NCI-H146 treated with DMSO at 0.1 percent for 48 hours (cell line): Measurements from ENCODE around the gene ADNP.

Source experiments
- DNase-seq: peaks from one replicate; lab custom pipeline; 2025; ENCODE audit not compliant: unreplicated experiment; lab: John Stamatoyannopoulos, UW

ADNP gene

DNA sequence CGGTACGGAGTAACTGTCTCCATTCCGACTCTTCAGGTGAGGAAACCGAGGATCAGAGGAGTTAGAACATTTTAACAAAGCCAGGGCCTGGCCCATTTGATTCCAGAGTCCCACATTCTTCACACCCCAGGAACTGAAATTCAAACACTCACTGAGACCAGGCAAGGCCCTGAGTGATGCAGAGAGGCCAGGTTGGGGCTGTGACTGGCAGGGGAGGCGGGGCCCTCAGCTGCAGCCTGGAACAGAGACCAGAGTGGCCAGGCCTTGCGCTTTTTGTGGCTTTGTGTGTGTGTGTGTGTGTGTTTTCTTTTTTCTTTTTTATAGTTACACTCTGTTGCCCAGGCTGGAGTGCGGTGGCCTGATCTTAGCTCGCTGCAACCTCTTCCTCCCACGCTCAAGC lies 79.2 kb downstream of the ADNP start:
- DNase-seq: no peak

DNA sequence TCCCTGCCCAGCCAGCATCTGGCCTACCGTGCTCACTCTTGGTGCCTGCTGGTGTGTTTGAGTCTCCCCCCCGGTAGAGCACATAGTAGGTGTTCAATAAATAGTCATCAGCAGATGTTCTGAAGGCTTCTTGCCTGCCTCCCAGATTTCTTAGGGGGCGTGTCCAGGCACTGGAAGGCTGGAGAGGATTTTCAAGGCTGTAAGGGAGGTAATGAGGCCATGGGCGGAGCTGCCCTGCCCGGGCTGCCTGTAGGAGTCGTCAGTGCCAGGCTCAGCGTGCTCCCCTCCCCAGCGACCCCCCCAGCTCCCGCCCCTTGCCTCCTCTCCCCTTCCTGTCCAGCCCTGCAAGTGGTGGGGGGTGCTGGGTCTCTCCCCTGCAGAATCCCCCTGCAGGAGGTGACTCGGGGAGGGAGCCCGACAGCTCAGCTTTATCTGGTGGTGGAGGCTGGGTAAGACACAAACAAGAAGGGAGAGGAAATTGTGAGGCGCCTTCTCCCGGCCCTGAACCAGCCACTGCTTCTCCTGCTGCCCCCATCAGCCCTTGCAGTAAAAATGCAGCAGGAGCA lies 80.4 kb downstream of the ADNP start:
- no peak for DNase-seq

DNA sequence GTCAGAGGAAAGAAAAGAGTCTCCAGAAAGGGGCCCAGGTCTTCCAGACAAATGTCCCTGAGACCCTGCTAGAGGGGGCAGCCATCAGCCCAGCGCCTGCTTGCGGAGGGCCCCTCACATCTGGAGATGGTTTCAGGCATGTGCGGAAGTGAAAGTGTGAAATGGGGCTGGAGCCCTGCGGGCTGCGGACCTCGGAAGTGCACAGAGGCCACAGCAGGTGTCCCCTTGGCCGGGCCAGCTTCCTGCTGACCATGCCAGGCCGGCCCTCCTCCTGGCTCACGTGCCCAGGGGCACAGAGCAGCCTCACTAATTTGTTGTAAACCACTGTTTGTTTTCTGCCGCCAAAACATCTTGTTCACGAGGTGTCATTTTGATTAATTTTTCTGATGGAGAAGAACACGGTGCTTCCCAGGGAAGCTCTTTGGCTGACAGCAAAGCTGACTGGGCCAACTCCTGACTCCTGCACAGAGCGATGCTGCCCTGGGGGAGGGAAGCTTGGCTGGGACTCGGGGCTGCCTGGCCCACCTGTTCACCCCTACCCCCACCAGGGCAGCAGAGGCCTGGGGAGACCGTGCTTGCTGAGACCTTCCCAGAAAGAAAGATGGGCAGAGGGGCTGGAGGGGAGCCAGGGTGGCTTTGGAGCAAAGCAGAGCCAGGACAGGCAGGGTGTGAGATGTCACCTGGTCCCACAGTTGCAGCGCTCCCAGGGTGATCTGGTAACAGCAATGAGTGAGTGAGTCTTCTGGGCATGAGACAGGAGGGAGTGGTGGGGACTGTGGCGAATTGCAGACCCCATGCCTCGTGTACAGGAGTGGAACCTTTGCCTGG lies 82.2 kb downstream of the ADNP start:
- DNase-seq: no peak

DNA sequence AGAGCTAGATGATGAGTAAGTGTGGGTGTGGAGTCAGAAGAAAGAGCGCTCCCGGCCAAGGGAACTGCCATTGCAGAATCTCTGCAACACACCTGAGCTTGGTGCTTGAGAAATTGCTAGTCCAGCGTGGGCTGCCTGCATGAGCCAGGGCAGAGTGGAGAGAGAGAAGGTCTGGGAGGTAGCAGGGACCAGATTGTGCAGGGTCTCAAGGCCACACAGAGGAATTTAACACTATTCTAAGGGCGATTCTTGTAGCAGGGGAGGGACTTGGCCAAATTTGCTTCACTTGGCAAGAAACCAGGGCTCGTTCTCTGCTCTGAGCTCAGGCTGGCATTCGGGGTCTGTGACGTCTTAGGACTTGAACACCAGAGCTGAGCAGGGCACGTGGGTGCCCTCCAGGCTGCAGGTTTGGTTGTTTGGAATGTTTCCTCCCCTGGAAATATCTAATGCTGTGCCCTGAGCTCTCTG lies 82.9 kb downstream of the ADNP start:
- no peak for DNase-seq

DNA sequence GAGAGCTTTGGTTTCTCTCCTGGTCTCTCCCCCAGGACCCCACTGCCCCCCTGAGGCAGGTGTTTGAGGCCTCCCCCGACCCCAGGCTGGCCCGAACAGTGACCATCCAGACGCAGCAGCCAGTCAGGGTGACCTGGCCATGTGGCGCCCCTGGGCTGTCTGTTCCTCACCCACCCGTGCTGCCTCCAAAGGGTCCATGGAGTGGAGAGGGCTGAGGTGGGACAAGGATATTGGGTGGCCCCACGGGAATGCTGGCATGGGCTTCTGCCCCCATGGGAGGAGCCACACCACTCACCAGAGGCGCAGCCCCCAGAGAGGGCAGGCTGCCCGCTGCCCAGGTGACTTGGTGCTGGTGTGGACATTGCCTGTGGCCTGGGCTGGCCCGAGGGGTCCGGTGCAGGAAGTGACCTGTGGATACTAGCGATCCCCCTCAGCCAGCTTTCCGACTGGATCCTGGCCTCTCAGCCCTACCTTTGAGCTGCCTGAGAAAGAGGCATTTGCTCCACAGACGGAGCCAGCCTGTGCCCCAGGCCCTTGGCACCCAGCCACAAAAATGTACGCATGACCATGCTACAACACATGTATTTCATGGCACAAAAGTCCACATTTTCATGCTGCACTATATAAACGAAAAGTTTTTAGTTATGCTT lies 85.5 kb downstream of the ADNP start:
- DNase-seq: no peak

DNA sequence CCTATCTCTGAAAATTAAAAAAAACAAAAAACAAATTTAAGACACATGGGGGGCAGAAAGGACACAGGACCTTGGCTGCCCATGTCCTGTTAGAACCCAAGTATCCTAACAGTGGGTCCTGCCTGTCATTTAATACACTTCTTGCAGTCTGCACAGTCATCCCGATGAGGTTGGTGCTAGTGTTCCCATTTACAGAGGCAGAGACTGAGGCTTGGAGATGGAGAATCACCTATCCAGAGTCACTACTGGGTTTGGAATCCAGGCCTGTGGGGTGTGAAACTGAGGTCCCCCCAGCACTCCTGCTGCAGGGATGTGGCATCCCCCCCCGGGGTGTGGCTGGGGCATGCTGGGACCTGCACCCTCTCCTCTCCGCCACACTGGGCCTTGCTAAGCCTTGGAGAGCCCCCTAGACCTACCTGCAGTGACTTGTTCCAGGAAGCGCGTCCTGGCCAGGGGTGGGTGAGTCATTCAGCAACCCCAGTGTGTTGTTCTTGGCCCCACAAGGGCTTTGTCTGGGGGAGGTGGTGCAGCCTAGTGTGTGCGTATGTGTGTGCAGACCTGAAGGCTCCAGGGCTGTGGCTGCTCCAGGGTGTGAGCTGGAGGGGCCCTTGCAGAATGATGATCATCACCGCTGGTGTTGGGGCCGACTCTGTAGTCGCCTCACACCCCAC lies 86.7 kb downstream of the ADNP start:
- no peak for DNase-seq

DNA sequence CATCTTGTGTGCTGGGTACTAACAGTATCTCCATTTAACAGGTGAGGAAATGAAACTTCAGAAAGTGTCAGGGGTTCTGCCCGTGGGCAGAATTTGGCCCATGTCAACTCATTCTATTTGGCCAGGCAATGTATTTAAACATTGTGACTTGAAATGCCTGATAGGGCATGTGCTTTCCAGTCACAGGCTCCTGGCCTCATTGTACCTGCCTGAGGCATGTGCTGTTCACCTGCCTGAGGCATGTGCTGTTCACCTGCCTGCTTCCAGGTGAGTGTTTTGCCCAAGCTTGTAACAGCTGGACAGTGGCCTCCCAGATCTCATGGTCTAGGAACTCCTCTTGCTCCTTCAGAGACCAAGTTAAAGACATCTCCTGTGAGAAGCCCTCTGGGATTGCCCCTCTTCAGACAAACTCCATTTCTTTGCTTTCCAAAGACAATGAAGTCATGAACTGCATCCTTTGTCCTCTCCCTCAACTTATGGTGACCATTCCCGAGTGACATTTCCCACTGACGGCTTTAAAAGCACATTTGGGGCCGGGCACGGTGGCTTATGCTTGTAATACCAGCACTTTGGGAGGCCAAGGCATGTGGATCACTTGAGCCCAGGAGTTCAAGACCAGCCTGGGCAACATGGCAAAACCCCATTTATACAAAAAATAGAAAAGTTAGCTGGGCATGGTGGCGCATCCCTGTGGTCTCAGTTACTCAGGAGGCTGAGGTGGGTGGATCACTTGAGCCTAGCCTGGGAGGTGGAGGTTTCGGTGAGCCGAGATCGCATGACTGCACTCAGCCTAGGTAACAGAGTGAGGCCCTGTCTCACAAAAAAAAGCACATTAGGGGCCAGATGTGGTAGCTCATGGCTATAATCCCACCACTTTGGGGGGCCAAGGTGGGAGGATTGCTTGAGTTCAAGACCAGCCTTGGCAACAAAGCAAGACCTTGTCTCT lies 87.6 kb downstream of the ADNP start:
- DNase-seq: no peak

DNA sequence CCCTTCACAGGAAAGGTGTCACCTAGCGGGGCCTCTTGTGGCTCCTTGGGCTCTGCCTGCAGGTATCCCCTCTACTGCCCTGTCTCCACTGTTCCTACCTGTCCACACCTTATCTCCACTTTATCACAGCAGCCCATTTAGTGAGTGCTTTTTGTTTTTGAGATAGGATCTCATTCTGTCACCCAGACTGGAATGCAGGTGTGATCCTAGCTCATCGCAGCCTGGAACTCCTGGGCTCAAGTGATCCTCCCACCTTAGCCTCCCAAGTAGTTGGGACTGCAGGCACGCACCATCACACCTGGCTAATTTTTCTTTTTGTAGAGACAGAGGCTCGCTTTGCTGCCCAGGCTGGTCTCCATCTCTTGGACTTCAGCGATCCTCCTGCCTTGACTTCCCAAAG lies 88.4 kb downstream of the ADNP start:
- DNase-seq: no peak
